ENCODE results near the gene STOX2.

Gene STOX2

DNA sequence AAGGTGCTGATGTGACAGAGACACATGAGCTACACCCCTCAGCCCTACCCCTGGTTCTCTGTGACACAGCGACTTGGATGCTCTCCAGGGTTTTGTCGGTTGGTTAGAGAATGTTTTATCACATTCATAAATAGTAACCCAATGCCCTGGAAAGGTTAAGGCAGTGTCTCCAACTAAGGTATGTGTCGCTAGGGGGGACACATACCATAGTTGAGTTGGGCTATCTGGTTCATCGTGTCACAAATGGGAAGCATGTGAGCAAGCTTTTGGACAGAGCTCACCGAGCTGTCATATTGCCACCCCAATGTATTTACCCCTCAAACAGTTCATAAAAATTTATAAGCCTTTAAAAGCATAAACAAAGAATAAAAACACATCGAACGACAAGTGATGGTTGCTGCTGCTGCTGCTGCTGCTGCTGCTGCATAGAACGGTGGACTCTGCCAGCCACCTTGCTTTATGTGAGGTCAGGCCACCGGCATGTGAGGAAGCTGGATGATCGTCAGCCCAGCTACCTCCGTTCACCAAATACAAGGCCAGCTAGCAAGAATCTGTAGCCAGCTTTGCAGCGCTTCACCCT, 55.9 kb downstream of the STOX2 start:
- TF ChIP-seq, protein P1, sequence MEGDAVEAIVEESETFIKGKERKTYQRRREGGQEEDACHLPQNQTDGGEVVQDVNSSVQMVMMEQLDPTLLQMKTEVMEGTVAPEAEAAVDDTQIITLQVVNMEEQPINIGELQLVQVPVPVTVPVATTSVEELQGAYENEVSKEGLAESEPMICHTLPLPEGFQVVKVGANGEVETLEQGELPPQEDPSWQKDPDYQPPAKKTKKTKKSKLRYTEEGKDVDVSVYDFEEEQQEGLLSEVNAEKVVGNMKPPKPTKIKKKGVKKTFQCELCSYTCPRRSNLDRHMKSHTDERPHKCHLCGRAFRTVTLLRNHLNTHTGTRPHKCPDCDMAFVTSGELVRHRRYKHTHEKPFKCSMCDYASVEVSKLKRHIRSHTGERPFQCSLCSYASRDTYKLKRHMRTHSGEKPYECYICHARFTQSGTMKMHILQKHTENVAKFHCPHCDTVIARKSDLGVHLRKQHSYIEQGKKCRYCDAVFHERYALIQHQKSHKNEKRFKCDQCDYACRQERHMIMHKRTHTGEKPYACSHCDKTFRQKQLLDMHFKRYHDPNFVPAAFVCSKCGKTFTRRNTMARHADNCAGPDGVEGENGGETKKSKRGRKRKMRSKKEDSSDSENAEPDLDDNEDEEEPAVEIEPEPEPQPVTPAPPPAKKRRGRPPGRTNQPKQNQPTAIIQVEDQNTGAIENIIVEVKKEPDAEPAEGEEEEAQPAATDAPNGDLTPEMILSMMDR (IDR thresholded peaks at IDR 0.05; ENCODE audit: low read depth, low read length), result no peak
- in situ Hi-C loops (cut with HindIII; ENCODE audit: low sequenced_read_pairs), result no loop called here
- no peak for DNase-seq (ENCODE audit: low read depth, low spot score)
- no peak overlapping the region for H3K4me3 ChIP-seq (ENCODE audit: low read depth, low read length)

DNA sequence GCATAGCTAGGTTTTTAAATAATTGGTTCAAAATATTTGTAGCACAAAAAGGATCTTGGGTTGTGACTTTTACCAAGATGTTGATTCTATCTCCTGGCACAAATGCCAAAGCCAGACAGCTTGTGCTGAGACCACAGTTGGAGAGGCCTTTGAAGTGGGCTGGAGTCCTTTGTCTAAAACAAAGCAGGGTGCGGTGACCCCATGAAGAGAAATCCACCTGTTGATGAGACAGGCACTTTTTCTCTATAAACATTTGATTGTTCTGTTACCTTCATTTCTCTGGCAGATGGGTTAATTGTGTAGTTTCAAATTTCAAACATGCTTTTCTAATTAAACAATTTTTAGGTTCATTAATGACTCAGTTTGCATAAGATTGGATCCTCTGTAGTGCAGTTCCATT, 56.7 kb downstream of the STOX2 start:
- TF ChIP-seq, protein P1 (IDR thresholded peaks at IDR 0.05; ENCODE audit: low read depth, low read length), result no peak
- in situ Hi-C loops (cut with HindIII; ENCODE audit: low sequenced_read_pairs), result no loop called here
- H3K4me3 ChIP-seq (ENCODE audit: low read depth, low read length), result no peak overlapping the region
- no peak for DNase-seq (ENCODE audit: low read depth, low spot score)

DNA sequence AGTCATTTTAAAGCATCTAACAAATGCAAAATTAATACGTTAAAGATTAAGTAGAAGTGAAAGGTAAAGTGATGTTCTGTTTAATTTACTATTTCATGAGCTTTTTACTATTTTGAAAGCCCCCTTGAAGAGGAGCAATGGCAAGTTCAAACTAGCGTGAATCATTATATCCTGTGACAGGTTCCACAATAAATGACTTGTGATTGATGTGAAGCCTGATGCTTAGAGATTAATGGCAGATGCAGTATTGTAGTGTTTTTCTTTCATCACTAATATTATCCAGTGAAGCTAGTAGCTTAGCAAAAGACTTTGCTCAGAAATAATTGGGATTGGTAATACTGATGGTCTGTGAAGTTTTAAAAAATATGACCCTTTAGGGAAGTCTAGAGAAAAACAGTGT, 57.3 kb downstream of the STOX2 start:
- no peak overlapping the region for H3K4me3 ChIP-seq (ENCODE audit: low read depth, low read length)
- TF ChIP-seq, protein P1 (IDR thresholded peaks at IDR 0.05; ENCODE audit: low read depth, low read length), result no peak
- DNase-seq (ENCODE audit: low read depth, low spot score), result no peak
- in situ Hi-C loops (cut with HindIII; ENCODE audit: low sequenced_read_pairs), result no loop called here

DNA sequence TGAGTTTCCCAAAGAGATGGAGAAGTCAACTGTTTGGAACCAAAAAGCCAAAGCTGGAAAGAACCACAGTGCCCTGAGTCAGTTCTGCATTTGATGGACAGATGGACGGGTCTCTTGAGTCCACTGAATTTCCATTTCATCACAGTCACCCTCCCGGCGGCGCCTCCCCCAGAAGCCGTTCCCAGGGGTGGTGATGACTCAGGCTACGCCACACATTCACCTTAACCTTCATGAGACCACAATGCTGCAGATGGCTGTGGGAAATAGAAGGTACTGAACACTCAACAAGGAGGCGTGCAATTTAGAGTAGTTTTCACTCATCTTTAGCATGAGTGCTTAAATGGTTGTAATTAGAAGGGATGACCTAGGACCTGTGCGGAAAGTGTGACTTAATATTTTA, 61.3 kb downstream of the STOX2 start:
- H3K4me3 ChIP-seq (ENCODE audit: low read depth, low read length), result no peak overlapping the region
- TF ChIP-seq, protein P1 (IDR thresholded peaks at IDR 0.05; ENCODE audit: low read depth, low read length), result no peak
- in situ Hi-C loops (cut with HindIII; ENCODE audit: low sequenced_read_pairs), result no loop called here
- DNase-seq (ENCODE audit: low read depth, low spot score), result no peak

DNA sequence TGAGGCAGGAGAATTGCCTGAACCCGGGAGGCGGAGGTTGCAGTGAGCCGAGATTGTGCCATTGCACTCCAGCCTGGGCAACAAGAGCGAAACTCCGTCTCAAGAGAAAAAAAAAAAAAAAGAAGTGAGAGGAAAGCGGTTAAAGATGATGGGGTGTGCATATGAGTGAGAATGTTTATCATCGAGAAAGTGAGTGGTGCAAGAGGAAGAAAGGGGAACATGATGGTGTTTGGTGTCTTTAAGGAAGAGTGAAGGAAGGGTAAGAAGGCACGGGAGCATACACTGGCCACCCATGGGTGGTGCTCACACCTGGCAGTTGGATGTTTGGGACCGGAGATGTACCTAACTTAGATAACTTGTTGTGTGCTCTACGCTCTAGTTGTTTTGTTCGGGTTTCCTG, 62.2 kb downstream of the STOX2 start:
- DNase-seq (ENCODE audit: low read depth, low spot score), result no peak
- H3K4me3 ChIP-seq (ENCODE audit: low read depth, low read length), result no peak overlapping the region
- in situ Hi-C loops (cut with HindIII; ENCODE audit: low sequenced_read_pairs), result no loop called here
- TF ChIP-seq, protein P1 (IDR thresholded peaks at IDR 0.05; ENCODE audit: low read depth, low read length), result no peak

DNA sequence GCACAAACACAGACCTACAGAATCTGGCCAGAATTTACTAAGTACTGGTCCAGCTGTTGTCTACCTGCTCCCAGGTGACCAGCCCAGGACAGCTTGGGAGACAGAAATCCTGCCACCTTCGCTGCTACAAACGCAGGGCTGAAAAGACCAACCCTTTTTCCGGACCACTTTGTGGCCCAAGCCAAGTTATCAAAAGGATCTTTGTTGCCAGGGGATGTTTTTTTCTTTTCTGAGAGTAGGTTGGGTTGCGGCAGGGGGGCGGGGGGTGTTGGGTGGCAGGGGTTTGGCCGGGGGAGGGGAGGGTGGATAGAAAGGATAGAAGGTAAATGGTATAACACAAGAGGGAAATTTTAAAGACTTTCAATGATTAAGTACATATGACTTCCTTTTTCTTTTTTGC, 63.4 kb downstream of the STOX2 start:
- in situ Hi-C loops (cut with HindIII; ENCODE audit: low sequenced_read_pairs), result no loop called here
- no peak for DNase-seq (ENCODE audit: low read depth, low spot score)
- H3K4me3 ChIP-seq (ENCODE audit: low read depth, low read length), result no peak overlapping the region
- TF ChIP-seq, protein P1 (IDR thresholded peaks at IDR 0.05; ENCODE audit: low read depth, low read length), result no peak

DNA sequence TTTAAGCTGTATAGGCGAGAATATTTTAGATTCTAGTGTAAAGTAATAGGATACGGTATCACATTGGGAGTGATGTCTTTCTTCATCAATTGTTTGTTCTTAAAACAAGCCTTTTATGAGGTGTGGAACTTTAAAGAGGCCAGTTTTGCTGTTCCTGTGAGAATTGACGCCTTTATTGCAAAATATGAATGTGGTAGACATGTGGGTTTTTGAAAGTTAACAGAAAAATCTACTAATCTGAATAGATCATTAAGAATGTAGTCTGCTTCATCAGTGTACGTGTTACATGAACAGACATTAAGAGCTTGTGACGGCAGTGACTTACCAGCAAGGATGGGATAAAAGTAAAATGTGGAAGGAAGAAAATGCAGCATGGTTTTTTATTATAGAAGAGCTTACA, 63.8 kb downstream of the STOX2 start:
- in situ Hi-C loops (cut with HindIII; ENCODE audit: low sequenced_read_pairs), result no loop called here
- no peak overlapping the region for H3K4me3 ChIP-seq (ENCODE audit: low read depth, low read length)
- no peak for DNase-seq (ENCODE audit: low read depth, low spot score)
- TF ChIP-seq, protein P1 (IDR thresholded peaks at IDR 0.05; ENCODE audit: low read depth, low read length), result no peak

Data from astrocyte of the spinal cord (primary cell).